GM18526 (cell line): ENCODE results near the gene S1PR1.

Source experiments
- POLR2A ChIP-seq: IDR thresholded peaks from 3 replicates; pipeline ENCODE4 v1.6.1; 2011; ENCODE audit not compliant: insufficient read length; ENCODE audit errors: extremely low read depth

The S1PR1 gene

GRCh38 chr1:101262060-101262459 is 25.2 kb downstream of the S1PR1 start:
- no peak for TF ChIP-seq POLR2A

GRCh38 chr1:101262630-101263348 is 26.0 kb downstream of the S1PR1 start:
- TF ChIP-seq POLR2A = no peak

GRCh38 chr1:101264697-101265096 is 27.9 kb downstream of the S1PR1 start:
- TF ChIP-seq POLR2A = no peak

GRCh38 chr1:101265684-101266083 is 28.9 kb downstream of the S1PR1 start:
- no peak for TF ChIP-seq POLR2A

GRCh38 chr1:101267082-101267481 is 30.3 kb downstream of the S1PR1 start:
- no peak for TF ChIP-seq POLR2A

GRCh38 chr1:101268893-101269292 is 32.1 kb downstream of the S1PR1 start:
- TF ChIP-seq POLR2A = no peak

GRCh38 chr1:101275672-101276071 is 38.9 kb downstream of the S1PR1 start:
- TF ChIP-seq POLR2A = no peak

- no peak for TF ChIP-seq POLR2A
Observed at GRCh38 chr1:101276818-101277217, 40.0 kb downstream of the S1PR1 start.

- TF ChIP-seq POLR2A = no peak
Observed at GRCh38 chr1:101278238-101278637, 41.4 kb downstream of the S1PR1 start.

- no peak for TF ChIP-seq POLR2A
Observed at GRCh38 chr1:101278845-101279244, 42.0 kb downstream of the S1PR1 start.

GRCh38 chr1:101280049-101280592 is 43.3 kb downstream of the S1PR1 start:
- TF ChIP-seq POLR2A = no peak

GRCh38 chr1:101280942-101281654 is 44.3 kb downstream of the S1PR1 start:
- TF ChIP-seq POLR2A = no peak

- no peak for TF ChIP-seq POLR2A
Observed at GRCh38 chr1:101281751-101282150, 44.9 kb downstream of the S1PR1 start.

- no peak for TF ChIP-seq POLR2A
Observed at GRCh38 chr1:101282314-101283038, 45.7 kb downstream of the S1PR1 start.

- TF ChIP-seq POLR2A = no peak
Observed at GRCh38 chr1:101283443-101283842, 46.6 kb downstream of the S1PR1 start.

GRCh38 chr1:101284021-101284420 is 47.2 kb downstream of the S1PR1 start:
- no peak for TF ChIP-seq POLR2A
